Measurements from ENCODE around the gene N4BP2L1.

The N4BP2L1 gene

DNA sequence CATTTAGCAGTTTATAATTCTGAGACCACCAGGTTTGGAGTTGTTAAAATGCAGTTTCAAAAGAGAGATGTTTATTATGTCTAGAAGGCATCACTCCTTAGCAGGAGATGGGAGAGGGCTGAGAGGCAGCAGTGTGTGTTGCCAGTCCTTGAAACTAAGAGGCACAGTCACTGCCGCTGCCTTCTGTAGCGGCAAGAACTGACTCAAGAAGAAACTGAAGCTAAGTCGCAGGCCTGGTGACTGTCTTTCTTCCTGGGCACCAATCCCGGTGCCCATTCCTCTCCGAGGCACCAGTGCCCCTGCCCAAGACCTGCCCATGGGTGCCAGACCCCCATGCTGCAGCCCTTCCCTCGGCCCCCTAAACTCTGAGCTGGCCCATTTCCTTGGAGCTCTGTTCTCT lies 20.1 kb downstream of the N4BP2L1 start:
- no peak overlapping the region for H3K4me3 ChIP-seq (ENCODE audit: control insufficient read depth, low read depth, low read length)
- TF ChIP-seq, protein P1, sequence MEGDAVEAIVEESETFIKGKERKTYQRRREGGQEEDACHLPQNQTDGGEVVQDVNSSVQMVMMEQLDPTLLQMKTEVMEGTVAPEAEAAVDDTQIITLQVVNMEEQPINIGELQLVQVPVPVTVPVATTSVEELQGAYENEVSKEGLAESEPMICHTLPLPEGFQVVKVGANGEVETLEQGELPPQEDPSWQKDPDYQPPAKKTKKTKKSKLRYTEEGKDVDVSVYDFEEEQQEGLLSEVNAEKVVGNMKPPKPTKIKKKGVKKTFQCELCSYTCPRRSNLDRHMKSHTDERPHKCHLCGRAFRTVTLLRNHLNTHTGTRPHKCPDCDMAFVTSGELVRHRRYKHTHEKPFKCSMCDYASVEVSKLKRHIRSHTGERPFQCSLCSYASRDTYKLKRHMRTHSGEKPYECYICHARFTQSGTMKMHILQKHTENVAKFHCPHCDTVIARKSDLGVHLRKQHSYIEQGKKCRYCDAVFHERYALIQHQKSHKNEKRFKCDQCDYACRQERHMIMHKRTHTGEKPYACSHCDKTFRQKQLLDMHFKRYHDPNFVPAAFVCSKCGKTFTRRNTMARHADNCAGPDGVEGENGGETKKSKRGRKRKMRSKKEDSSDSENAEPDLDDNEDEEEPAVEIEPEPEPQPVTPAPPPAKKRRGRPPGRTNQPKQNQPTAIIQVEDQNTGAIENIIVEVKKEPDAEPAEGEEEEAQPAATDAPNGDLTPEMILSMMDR (conservative IDR thresholded peaks at IDR 0.05; ENCODE audit: control insufficient read depth, insufficient read depth, low read depth, low read length): no peak
- DNase-seq (ENCODE audit: low read depth): no peak

DNA sequence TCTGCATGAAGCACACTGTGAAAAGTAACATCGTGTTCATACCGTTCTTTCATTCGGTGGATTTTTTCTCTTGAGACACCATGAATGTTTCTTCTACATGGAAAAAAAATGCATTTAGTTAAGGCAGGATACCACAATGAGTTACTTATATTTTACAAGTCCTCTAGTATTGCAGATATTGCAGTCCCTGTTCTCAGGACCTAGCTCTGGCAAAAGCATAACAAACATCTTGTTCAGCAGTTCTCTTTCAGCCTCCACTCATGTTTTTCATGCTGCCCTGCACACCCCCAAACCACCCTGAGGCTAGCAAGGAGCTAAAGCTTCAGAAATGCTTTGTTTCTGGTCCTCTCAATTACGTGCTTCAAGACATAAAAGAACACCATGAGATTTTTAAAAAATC lies 24.8 kb downstream of the N4BP2L1 start:
- DNase-seq (ENCODE audit: low read depth): no peak
- TF ChIP-seq, protein P1 (conservative IDR thresholded peaks at IDR 0.05; ENCODE audit: control insufficient read depth, insufficient read depth, low read depth, low read length): no peak
- H3K4me3 ChIP-seq (ENCODE audit: control insufficient read depth, low read depth, low read length): no peak overlapping the region

DNA sequence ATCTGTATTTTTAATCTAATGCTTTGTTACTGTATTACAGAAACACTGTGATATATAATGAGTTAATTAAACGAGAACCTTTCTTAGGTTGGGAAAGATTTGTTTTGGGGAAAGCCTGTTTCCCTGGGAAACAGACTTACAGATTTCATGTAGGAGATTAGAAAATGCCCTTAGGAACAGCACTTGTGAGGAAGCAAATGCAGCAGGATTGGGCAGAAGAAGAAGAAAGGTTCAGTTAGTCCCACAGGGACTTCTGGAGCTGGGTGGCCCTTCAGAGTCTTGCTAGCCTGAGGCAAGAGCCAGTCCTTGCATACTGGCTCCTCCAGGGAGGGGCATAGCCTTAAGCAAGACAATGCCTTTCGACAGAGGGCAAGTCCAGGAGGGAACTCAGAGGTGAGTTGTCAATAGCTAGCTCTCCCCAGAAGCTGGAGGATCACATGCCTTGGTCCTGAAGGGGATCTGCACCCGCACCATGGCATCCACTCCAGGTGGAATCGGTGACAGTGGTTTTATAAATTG lies 36.8 kb downstream of the N4BP2L1 start:
- TF ChIP-seq, protein P1 (conservative IDR thresholded peaks at IDR 0.05; ENCODE audit: control insufficient read depth, insufficient read depth, low read depth, low read length): no peak
- DNase-seq (ENCODE audit: low read depth): no peak

DNA sequence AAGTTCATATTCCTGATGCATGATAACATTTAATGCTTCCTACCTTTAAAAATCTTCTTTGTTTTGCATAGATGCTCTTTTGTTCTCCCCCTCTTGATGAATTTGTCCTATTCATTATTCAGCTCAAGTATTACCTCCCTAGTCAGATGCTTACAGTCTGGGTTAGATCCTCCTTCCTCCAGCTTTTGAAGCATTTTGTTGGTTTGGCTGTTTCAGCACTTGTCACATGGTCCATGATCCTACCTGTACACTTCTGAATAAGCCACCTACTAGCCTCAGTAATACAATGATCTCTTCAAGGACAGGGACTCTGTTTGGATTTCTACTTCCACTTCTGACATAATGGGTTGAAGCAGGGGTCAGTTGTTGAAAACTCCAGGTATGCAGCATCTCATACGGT lies 37.4 kb downstream of the N4BP2L1 start:
- DNase-seq (ENCODE audit: low read depth): no peak
- no peak overlapping the region for H3K4me3 ChIP-seq (ENCODE audit: control insufficient read depth, low read depth, low read length)
- TF ChIP-seq, protein P1 (conservative IDR thresholded peaks at IDR 0.05; ENCODE audit: control insufficient read depth, insufficient read depth, low read depth, low read length): no peak

More for the DNA sequence above, 36.8 kb downstream of the N4BP2L1 start:
- H3K4me3 ChIP-seq (ENCODE audit: control insufficient read depth, low read depth, low read length): no peak overlapping the region

DNA sequence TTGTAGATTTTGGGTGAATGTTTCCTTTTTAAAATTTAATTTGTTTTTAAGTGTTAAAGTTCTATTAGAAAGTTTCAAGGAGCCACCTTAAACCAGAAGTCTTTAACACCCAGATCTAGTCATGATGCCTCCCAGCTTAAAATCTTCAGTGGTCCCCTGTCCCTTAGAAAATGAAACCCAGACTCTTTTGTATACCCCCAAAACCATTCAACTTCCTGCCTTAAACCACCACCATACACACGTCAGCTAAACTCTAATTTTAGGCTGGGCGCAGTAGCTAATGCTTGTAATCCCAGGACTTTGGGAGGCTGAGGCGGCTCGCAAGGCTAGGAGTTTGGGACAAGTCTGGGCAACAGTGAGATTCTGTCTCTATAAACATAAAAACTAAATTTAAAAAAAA lies 37.9 kb downstream of the N4BP2L1 start:
- H3K4me3 ChIP-seq (ENCODE audit: control insufficient read depth, low read depth, low read length): no peak overlapping the region
- TF ChIP-seq, protein P1 (conservative IDR thresholded peaks at IDR 0.05; ENCODE audit: control insufficient read depth, insufficient read depth, low read depth, low read length): no peak
- DNase-seq (ENCODE audit: low read depth): no peak

DNA sequence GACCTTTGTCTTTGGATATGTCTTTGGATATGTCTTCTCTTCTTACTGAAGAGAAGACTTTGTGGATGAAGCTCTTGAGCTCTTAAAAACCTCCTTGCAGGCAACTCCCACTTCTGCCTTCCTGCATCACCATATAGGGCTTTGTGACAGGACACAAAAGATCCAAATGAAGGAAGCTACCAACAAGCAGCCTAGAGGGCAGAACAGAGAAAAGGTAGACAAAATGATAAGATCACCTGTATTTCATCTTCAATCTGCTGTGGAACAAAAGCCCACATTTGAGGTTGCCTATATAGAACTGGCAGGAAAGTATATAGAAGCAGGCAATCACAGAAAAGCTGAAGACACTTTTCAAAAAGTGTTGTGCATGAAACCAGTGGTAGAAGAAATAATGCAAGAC lies 42.5 kb downstream of the N4BP2L1 start:
- no peak for DNase-seq (ENCODE audit: low read depth)
- TF ChIP-seq, protein P1 (conservative IDR thresholded peaks at IDR 0.05; ENCODE audit: control insufficient read depth, insufficient read depth, low read depth, low read length): no peak
- no peak overlapping the region for H3K4me3 ChIP-seq (ENCODE audit: control insufficient read depth, low read depth, low read length)

DNA sequence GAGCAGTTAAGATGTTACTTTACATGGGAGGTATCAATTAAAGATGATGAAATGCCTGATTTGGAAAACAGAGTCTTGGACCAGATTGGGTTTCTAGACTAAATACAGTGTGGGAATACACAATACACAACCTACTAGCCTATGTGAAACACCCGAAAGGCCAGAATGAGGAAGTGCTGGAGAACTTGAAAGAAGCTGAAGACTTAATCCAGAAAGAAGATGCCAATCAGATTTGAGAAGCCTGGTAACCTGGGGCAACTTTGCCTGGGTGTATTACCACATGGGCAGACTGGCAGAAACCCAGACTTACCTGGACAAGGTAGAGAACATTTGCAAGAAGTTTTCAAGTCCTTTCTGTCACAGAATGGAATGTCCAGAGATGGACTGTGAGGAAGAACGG lies 43.2 kb downstream of the N4BP2L1 start:
- TF ChIP-seq, protein P1 (conservative IDR thresholded peaks at IDR 0.05; ENCODE audit: control insufficient read depth, insufficient read depth, low read depth, low read length): no peak
- DNase-seq (ENCODE audit: low read depth): no peak
- no peak overlapping the region for H3K4me3 ChIP-seq (ENCODE audit: control insufficient read depth, low read depth, low read length)

Data from fibroblast of mammary gland (primary cell).